NCI-H1092 treated with DMSO at 0.1 percent for 48 hours (cell line): ENCODE data around the gene NAV2.
A peak's percentile ranks its signal among the peaks of the same experiment; 100 is the strongest.

Source experiments
- DNase-seq: peaks from one replicate; lab custom pipeline; 2025; lab: John Stamatoyannopoulos, UW

NAV2 gene

GRCh38 chr11:20036626-20037335 lies 324.1 kb downstream of the NAV2 start:
- peak; percentile 37 for DNase-seq

- DNase-seq = no peak
Observed at GRCh38 chr11:20037396-20038153, 324.9 kb downstream of the NAV2 start.

GRCh38 chr11:20038412-20038811 lies 325.8 kb downstream of the NAV2 start:
- no peak for DNase-seq

- DNase-seq = no peak
Observed at GRCh38 chr11:20038972-20039371, 326.3 kb downstream of the NAV2 start.

GRCh38 chr11:20041499-20041898 lies 328.9 kb downstream of the NAV2 start:
- no peak for DNase-seq

GRCh38 chr11:20042045-20042639 lies 329.5 kb downstream of the NAV2 start:
- DNase-seq = no peak

- DNase-seq = peak; percentile 46
Observed at GRCh38 chr11:20042811-20043341, 330.2 kb downstream of the NAV2 start.

- no peak for DNase-seq
Observed at GRCh38 chr11:20043992-20044391, 331.4 kb downstream of the NAV2 start.

- no peak for DNase-seq
Observed at GRCh38 chr11:20045098-20045688, 332.6 kb downstream of the NAV2 start.

- DNase-seq = no peak
Observed at GRCh38 chr11:20046416-20046815, 333.8 kb downstream of the NAV2 start.

- DNase-seq = no peak
Observed at GRCh38 chr11:20047006-20047768, 334.6 kb downstream of the NAV2 start.

- no peak for DNase-seq
Observed at GRCh38 chr11:20047769-20048154, 335.1 kb downstream of the NAV2 start.

GRCh38 chr11:20048246-20048645 lies 335.6 kb downstream of the NAV2 start:
- no peak for DNase-seq

- no peak for DNase-seq
Observed at GRCh38 chr11:20048707-20049106, 336.1 kb downstream of the NAV2 start.

- no peak for DNase-seq
Observed at GRCh38 chr11:20049231-20049630, 336.6 kb downstream of the NAV2 start.

GRCh38 chr11:20050048-20050447 lies 337.4 kb downstream of the NAV2 start:
- DNase-seq = no peak

GRCh38 chr11:20050551-20051333 lies 338.1 kb downstream of the NAV2 start:
- no peak for DNase-seq

- DNase-seq = no peak
Observed at GRCh38 chr11:20051469-20052399, 339.1 kb downstream of the NAV2 start.

GRCh38 chr11:20053572-20053971 lies 340.9 kb downstream of the NAV2 start:
- no peak for DNase-seq

- no peak for DNase-seq
Observed at GRCh38 chr11:20054584-20054983, 341.9 kb downstream of the NAV2 start.
